Measurements from ENCODE around the gene SPRYD3.

DNA sequence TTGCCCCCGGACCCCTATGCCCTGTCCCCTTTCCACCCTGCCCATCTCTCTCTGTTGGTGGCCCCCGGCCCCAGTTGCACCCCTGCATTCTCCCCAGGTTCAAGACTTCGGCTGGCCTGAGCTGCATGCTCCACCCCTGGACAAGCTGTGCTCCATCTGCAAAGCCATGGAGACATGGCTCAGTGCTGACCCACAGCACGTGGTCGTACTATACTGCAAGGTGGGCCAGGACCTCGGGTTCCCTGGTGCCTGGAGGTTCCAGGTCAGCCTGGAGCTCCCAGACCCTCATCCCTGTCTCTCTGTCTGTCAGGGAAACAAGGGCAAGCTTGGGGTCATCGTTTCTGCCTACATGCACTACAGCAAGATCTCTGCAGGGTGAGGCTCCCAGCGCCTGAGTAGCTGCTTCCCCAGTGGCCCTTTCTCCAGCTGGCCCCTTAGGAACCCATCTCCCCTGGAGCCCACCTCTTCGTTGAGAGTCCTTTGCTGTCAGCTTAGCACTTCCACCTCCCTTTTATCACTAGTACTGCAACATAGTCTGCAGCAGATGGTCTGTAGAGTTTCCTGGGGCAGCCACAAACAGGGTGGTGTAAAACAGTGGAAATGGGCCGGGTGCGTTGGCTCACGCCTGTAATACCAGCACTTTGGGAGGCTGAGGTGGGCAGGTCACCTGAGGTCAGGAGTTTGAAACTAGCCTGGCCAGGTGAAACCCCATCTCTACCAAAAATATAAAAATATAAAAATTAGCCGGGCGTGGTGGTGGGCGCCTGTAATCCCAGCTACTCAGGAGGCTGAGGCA is 23.5 kb downstream of the SPRYD3 start:
- TF ChIP-seq POLR2AphosphoS5 (IDR thresholded peaks at IDR 0.05; ENCODE audit: low read depth, low read length) (no peak), SIN3A (IDR thresholded peaks at IDR 0.05; ENCODE audit: borderline replicate concordance, insufficient read depth, low read length) (no peak)
